GM19238 (cell line): ENCODE results near the gene PLEKHM3.
"Not testable (repeated sequence)": the region's sequence is repeated elsewhere in the genome, so short reads cannot be mapped to it uniquely, and the experiment has no call there.

Experiments used
- DNase-seq: peaks from one replicate; pipeline ENCODE4 v3.0.0; 2011; ENCODE audit warnings: low spot score; ENCODE audit not compliant: insufficient read length

Gene PLEKHM3

GRCh38 chr2:207825045-207825954 lies 200.0 kb downstream of the PLEKHM3 start:
- DNase-seq = no peak

DNA sequence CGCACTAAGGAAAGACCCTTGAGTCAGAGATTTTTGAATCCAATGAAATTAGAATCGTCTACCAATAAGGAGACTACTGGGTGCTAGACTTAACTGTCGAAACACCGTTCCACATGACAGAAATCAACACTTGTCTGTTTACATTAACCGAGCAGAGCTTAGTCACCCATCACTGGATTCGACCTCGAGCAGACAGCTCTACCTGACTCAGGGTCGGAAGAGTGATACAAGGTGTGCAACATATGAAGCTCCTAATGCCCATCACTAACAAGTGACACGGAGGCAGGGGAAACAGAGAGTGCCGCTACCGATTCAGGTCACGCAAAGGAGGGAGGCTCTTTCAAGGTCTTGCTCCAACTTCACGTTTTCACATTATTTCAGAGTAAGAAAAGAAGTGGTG lies 201.5 kb downstream of the PLEKHM3 start:
- no peak for DNase-seq

DNA sequence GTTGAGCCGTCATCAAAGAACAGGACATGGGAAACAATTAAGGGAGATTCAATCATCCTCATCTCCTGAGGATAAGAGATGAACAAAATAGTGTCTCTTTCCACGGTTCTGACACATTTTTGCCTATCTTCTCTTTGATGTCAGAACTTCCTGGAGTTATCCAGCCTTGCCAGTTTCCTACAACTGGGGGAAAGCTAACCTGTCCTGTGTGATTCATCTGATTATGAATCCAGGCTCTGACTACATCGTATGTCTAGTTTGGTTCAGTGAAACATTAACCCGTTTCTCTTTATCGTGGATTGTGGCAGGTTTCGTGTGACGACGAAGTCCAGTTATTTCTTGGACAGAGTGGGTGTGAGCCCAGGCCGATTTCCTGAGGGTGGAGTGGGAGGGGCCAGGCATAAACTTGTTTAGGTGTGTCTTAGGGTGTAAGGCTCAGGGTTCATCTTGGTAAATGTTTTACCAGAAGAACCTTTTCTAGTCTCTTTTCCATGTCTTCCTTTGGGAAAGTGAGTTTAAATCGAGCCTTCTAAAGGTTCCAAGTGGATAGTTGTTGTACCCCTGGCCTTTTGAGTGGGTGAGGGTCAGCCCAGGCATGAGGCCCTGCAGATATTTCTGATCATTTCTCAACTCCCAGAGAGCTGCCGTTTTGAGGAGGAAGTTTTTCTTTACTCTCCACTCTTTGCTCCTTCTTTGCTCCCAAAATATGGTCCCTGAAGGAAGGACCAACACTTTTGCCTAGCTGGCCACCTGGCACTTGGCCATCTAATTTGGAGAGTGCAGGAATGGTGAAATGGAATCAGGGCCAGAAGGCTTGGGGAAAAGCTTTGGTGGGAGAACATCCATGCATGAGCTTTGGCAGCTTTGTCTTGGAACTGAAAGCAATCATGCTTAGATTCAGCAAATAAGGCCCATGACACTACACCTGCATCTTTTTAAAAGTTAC lies 205.2 kb downstream of the PLEKHM3 start:
- DNase-seq = no peak

DNA sequence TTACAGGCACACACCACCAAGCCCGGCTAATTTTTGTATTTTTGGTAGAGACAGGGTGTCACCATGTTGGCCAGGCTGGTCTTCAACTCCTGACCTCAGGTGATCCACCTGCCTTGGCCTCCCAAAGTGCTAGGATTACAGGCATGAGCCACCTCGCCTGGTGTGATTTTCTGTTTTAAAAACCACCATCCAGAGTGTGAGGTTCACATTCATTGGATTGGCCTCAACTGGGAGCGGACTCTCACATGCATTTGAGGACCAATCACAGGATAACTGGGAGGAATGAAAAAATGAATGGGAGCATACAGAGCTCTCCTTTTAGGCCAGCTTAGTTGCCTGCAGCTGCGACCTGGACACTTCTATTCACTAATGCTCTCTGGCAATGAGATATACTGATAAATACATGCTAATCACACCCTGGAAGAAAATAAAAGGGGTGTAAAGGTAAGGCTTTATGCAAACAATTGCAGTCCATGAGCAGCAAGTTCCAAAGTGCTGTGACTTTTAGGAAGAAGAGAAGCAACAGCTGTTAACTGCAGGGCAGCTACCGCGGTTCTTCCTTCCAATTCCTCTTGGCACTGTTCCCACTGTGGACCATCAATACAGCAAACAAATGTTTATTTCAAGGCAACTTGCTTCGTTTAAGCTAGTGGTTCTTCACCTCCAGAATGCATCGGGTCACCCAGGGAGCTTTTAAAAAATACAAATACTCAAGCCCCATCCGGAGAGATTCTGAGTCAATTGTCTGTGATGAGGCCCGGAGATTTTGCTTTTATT lies 206.1 kb downstream of the PLEKHM3 start:
- no peak for DNase-seq

- DNase-seq = no peak
Observed at GRCh38 chr2:207816546-207816945, 208.8 kb downstream of the PLEKHM3 start.

- DNase-seq = no peak
Observed at GRCh38 chr2:207815254-207815653, 210.1 kb downstream of the PLEKHM3 start.

DNA sequence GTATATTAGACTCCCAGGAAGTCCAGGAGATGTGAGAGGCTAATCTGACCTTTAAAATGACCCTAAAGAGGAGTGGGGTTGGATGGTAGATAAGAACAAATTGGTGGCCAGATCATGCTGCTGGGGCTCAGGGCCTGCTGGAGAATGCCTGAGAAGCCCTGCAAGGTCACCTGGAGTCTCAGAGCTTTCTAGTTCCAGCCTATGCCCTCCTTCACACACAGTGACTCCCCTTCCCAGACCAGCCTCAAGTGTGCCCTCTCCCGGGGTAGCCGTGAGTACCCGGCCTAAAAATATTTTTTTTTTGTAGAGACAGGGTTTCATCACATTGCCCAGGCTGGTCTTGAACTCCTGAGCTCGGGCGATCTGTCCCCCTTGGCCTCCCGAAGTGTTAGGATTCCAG lies 211.4 kb downstream of the PLEKHM3 start:
- no peak for DNase-seq

GRCh38 chr2:207813221-207813916 lies 212.0 kb downstream of the PLEKHM3 start:
- no peak for DNase-seq

DNA sequence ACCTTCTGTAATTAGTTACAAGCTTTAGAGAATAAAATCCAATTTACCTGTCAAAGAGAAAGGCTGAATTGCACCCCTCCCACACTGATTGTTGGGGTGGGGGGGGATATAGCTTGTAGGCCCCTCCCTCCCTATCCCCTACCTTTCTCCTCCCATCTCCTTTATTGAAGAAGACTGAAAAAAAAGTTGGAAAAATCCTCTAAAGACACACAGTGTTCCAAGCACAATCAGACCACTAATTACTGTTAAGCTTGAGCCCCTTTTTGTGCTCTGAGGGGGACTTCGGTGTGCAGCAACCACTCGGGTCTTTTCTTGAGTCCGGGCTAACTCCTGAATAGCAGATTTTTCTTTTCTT lies 212.6 kb downstream of the PLEKHM3 start:
- DNase-seq = no peak

GRCh38 chr2:207812058-207812725 lies 213.1 kb downstream of the PLEKHM3 start:
- DNase-seq = no peak

DNA sequence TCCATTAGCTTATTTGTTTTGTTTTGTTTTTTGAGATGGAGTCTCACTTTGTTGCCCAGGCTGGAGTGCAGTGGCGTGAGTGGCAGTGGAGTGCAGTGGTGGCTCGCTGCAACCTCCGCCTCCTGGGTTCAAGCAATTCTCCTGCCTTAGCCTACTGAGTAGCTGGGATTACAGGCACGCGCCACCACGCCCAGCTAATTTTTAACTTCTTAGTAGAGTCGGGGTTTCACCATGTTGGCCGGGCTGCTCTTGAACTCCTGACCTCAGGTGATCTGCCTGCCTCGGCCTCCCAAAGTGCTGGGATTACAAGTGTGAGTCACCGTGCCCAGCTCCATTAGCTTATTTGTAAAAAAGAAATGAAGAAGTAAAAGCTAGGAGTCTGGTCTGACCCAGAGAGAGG lies 213.7 kb downstream of the PLEKHM3 start:
- DNase-seq = not testable (repeated sequence)

GRCh38 chr2:207810200-207810788 lies 215.0 kb downstream of the PLEKHM3 start:
- no peak for DNase-seq

DNA sequence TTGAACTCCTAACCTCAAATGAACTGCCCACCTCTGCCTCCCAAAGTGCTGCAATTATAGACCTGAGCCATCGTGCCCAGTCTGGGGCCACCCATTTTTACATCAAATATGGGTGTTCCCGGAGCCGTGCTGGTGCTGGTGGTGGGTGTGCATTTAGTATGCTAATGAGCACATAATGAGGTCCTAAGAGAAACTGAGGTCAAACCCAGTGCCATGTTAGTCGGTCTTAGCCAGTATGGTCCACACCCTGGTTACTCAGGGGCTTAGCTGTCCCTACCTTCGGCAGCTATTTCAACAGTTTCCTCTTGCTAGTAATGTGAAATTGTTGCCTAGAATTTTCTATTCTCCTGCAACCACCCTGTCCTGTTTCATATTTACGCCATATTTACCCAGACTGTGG lies 217.2 kb downstream of the PLEKHM3 start:
- DNase-seq = no peak

GRCh38 chr2:207807516-207807915 lies 217.8 kb downstream of the PLEKHM3 start:
- DNase-seq = no peak

GRCh38 chr2:207805566-207806226 lies 219.6 kb downstream of the PLEKHM3 start:
- no peak for DNase-seq

DNA sequence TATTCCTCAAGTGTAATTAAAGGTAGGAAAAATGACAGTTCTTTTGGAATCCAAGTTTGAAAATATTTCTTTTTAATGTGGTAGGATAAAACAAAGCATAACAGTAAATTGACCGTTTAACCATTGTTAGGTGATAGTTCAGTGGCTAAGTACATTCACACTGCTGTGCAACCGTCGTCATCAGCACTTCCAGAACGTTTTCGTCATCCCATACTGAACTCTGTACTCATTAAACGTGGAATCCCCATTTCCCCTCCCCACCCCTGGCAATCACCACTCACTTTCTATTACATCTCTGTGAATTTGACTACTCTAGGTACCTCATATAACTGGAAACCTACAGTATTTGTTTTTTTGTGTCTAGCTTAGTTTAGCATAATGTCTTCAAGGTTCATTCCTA lies 222.7 kb downstream of the PLEKHM3 start:
- no peak for DNase-seq

GRCh38 chr2:207801259-207801658 lies 224.1 kb downstream of the PLEKHM3 start:
- no peak for DNase-seq

DNA sequence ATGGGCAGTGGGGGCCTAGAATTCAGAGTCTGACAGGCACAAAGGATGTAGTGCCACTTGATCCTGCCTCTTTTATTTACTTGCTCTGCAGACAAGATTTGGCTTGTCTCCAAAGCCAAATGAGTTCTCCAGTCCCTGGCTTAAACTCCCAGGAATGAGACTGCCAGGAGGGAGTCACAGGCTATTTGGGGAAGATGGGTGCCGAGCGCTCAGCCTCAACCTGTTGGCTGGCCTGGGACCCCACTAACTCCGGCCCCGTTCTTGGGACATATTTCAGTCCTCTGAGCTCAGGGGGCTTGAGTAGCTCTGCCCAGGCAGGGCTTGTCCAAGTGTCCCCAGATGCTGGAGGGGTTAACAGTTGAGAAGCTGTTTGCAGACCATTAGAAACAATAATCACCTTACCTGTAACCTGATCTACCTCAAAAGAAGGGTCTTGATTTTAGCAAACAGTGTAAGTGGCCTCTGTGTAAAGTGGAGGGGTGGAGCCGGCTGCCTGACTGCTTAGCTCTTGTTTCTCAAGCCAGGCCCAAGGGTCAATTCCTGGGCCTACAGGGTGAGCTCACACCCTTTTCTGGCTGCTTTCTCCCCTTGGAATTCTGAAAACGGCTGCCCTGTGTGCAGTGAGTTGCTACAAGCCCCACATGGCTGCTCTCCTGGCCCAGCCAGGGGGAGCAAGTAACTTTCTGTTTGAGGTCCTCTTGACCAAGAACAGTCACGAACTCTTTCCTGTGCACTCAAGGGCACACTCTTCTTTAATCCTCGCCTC lies 228.6 kb downstream of the PLEKHM3 start:
- DNase-seq = no peak
